ENCODE measurements around the gene MAML3. TPM values are rescaled to one million over a fixed set of nuclear protein-coding genes. Genes with fewer than 3 reads are reported as not detected.

Gene MAML3
- total RNA-seq, 2 donors from 2014 or later, result 11.8 to 14.6 TPM

DNA sequence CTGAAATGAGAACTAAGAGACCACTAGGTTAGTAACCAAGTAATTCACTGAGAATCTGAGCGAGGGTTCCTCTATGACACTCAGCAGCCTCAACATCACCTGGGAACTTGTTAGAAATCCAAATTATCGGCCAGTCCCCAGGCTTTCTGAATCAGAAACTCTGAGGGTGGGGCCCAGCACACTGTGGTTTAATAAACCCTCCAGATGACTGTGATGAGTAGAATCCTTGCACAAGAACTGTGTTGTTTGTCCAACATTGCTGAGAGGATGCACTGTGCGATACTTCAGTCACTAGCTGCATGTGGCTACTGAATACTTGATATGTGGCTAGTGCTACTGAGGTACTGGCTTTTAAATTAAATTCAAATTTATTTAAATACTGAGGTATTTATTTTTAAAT lies 243.9 kb downstream of the MAML3 start:
- DNase-seq, result no peak
- intact Hi-C loops (cut with DNase I, micrococcal nuclease), result no loop called here
- no peak for ATAC-seq

DNA sequence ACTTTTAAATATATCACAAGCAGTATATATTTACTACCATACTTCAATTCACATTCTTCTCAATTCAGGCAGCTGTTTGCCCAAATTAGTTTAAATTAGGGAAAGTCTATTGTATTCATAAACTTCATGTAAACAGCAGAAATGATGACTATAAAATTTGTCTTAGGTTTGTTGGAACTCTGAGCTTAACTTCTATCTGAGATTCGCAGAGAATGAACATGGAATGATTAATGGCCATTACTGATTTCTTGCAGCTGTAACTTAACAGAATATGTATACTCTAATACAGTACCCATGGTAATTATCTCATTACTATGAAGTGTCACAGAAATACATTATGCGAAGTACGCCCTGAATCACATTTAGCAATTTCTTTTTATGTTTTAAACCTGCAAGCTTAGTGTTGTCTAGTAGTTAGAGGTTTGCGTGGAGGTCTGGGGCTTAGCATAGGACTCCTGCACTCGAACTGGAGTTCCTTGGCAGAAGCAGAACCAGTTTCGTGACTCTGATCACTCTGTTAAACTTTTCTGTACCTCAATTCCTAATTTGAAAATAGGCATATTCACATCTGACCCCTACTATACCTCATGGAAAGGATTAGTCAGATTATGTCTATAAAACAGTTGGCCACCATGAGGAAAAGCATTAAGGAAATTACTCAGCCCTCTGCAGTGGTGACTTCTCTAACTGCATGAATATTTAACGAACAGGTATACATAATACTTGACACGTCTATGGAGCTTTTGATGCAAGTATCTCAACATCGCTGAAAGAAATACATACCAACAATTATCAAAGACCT lies 245.1 kb downstream of the MAML3 start:
- DNase-seq (no peak), ATAC-seq (no peak)
- intact Hi-C loops (cut with DNase I, micrococcal nuclease), result no loop called here

- intact Hi-C loops (cut with DNase I, micrococcal nuclease), result no loop called here
- DNase-seq, result no peak
- ATAC-seq, result no peak
Measured at GRCh38 chr4:139907001-139907809, 246.8 kb downstream of the MAML3 start.

- ATAC-seq, result no peak
- DNase-seq, result no peak
- intact Hi-C loops (cut with DNase I, micrococcal nuclease), result no loop called here
Measured at GRCh38 chr4:139905489-139905888, 248.5 kb downstream of the MAML3 start.

GRCh38 chr4:139904406-139904805 lies 249.6 kb downstream of the MAML3 start:
- ATAC-seq (no peak), DNase-seq (no peak)
- intact Hi-C loops (cut with DNase I, micrococcal nuclease), result no loop called here

GRCh38 chr4:139903845-139904244 lies 250.1 kb downstream of the MAML3 start:
- DNase-seq (no peak), ATAC-seq (no peak)
- intact Hi-C loops (cut with DNase I, micrococcal nuclease), result no loop called here

- intact Hi-C loops (cut with DNase I, micrococcal nuclease), result no loop called here
- no peak for DNase-seq
- ATAC-seq, result no peak
Measured at GRCh38 chr4:139902321-139903320, 251.4 kb downstream of the MAML3 start.

GRCh38 chr4:139901531-139902320 lies 252.3 kb downstream of the MAML3 start:
- intact Hi-C loops (cut with DNase I, micrococcal nuclease), result no loop called here
- no peak for ATAC-seq
- no peak for DNase-seq

GRCh38 chr4:139900964-139901376 lies 253.0 kb downstream of the MAML3 start:
- DNase-seq (no peak), ATAC-seq (no peak)
- intact Hi-C loops (cut with DNase I, micrococcal nuclease), result no loop called here

- ATAC-seq, result no peak
- DNase-seq, result no peak
- intact Hi-C loops (cut with DNase I, micrococcal nuclease), result no loop called here
Measured at GRCh38 chr4:139899346-139899745, 254.6 kb downstream of the MAML3 start.

DNA sequence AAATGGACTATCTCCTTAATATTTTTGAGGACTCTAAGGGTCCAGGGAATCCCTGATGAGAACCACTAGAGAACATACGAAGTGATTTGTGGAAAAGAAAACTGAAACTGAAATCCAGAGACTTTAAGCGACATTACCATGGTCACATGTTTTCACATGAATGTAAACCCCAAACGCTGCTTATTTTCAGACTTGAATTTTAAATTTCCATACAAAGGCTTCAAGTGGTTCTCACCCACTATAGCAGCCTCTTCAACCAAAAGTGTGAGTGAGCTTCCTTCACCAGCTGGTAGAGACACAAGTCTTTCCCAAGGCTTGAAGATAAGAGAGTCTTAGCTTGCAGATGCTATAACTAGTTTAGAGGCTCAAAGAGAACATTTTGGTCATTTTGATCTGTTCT lies 255.7 kb downstream of the MAML3 start:
- DNase-seq (no peak), ATAC-seq (no peak)
- intact Hi-C loops (cut with DNase I, micrococcal nuclease), result no loop called here

DNA sequence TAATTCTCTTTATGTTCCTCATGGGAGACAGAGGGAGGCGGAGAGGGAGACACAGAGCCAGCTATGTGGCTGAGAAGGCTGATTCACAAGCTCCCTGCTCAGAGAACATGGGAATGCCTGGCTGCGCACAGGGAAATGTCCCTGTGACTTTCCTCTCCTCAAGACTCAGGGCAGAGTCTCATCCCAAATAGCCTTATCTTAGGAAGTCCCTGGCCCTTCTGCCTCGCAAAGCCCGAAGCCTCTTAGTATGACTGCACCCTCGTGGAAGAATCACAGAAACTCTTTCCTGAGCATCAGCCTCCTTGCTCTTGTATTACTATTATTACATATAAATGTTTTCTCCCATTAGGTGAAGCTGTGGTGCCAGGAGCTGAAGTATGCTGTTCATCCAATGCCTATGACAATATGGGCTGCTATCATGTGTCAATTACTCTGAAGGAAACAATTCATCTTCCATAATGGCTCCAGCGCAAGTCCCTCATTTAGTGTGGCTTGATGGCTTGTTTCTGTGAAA lies 257.8 kb downstream of the MAML3 start:
- no peak for DNase-seq
- no peak for ATAC-seq
- intact Hi-C loops (cut with DNase I, micrococcal nuclease), result no loop called here

- DNase-seq (no peak), ATAC-seq (no peak)
- intact Hi-C loops (cut with DNase I, micrococcal nuclease), result no loop called here
Measured at GRCh38 chr4:139893801-139894200, 260.2 kb downstream of the MAML3 start.

DNA sequence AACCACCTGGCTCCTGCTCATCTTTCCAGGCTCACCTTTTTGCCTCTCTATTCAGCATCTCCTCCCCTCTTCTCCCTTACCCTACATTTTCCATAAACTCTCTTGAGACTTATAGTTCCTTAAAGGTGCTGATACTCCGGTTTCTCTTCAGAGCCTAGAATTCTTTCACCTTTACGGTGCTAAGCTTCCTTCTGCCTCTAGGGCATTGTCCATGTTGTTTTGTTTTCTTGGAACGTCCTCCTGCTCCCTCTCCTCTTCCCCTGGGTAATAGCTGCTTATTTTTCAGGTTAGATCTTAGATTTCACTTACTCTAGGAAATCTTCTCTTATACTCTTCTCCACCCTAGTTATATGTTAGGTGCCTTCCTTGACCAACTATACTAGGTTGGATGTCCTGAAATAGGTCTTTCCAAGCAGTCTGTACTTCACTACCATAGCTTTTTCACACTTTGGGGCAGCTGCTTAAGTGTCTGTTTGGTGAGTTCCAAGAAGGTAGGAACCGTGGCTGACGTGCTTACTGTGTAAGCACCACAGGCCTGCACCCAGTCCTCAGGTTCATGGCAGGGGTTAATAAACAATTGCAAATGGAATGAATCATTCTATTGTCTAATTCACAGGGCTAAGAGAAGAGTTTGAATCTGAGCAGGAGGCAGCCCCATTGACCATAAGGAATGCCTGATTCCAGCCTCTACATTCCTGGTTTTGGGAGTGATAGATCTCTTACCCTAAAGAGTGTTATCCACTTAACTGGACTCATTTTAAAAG lies 260.8 kb downstream of the MAML3 start:
- ATAC-seq (no peak), DNase-seq (no peak)
- intact Hi-C loops (cut with DNase I, micrococcal nuclease), result no loop called here

- intact Hi-C loops (cut with DNase I, micrococcal nuclease), result no loop called here
- DNase-seq, result no peak
- no peak for ATAC-seq
Measured at GRCh38 chr4:139890816-139891215, 263.2 kb downstream of the MAML3 start.

DNA sequence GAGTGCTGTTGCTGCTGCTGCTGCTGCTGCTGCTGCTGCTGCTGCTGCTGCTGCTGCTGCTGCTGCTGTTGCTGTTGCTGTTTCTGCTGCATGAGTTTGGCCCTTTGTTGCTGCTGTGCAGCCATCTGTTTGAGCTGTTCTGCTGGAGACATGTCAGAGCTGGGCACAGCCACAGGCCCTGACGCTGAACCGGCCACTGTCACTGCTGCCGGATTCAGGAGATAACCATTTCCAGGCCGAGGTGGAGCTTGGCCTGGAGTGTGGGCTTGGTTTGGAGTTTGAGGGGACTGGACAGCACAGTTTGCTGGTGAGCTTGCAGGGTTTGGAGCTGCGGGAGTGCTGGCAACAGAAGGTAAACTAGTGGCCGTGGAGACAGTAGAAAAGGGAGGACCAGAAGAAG lies 264.1 kb downstream of the MAML3 start:
- ATAC-seq, result no peak
- intact Hi-C loops (cut with DNase I, micrococcal nuclease), result no loop called here
- no peak for DNase-seq

DNA sequence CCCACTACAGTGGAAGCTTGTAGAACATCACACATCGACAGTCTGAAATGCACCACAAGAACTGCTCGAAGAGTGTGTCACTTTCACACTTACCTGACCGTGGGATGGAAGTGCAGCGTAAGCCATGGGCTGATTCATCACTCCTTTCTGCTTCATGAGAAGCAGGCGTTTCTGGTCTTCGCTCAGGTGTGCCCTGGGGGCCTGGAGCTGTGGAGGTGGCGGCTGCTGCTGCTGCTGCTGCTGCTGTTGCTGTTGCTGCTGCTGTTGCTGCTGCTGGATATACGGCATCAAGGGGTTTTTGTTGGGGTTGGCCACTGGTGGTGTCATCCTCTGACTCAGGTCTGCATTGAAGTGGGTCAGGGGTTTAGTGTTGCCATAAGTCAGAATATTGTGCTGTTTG lies 264.7 kb downstream of the MAML3 start:
- no peak for ATAC-seq
- DNase-seq, result no peak
- intact Hi-C loops (cut with DNase I, micrococcal nuclease), result no loop called here
